WTC11 (cell line): ENCODE results near the gene UCKL1. TPM values are rescaled to one million over a fixed set of nuclear protein-coding genes. Genes with fewer than 3 reads are reported as not detected.
A peak's percentile ranks its signal among the peaks of the same experiment; 100 is the strongest.

Experiments used
- ATF1 ChIP-seq: sonication (generic); formaldehyde crosslinking; IDR thresholded peaks from 2 replicates; pipeline ENCODE4 v1.8.1; 2023; ENCODE audit warnings: mild to moderate bottlenecking, moderate library complexity, missing genetic modification reagents
- CREB1 ChIP-seq: sonication (generic); formaldehyde crosslinking; IDR thresholded peaks from 2 replicates; pipeline ENCODE4 v1.8.0; 2023; ENCODE audit warnings: mild to moderate bottlenecking, missing genetic modification reagents
- CREM ChIP-seq: sonication (generic); formaldehyde crosslinking; IDR thresholded peaks from 2 replicates; pipeline ENCODE4 v1.8.1; 2022; ENCODE audit warnings: mild to moderate bottlenecking, missing genetic modification reagents, moderate library complexity
- E2F4 ChIP-seq: sonication (generic); formaldehyde crosslinking; IDR thresholded peaks from 2 replicates; pipeline ENCODE4 v1.8.1; 2022; ENCODE audit warnings: low read depth, mild to moderate bottlenecking, moderate library complexity, missing genetic modification reagents, borderline replicate concordance
- E2F5 ChIP-seq: sonication (generic); formaldehyde crosslinking; IDR thresholded peaks from 2 replicates; pipeline ENCODE4 v1.8.1; 2022; ENCODE audit warnings: mild to moderate bottlenecking, moderate library complexity, missing genetic modification reagents
- EMX1 ChIP-seq: fragments of 250-450 bp; sonication (Bioruptor Pico); IDR thresholded peaks from 2 replicates; pipeline ENCODE4 v1.8.0; 2021; ENCODE audit warnings: mild to moderate bottlenecking
- ETV6 ChIP-seq: sonication (generic); formaldehyde crosslinking; IDR thresholded peaks from 2 replicates; pipeline ENCODE4 v1.8.1; 2022; ENCODE audit warnings: mild to moderate bottlenecking, missing genetic modification reagents
- FOXP4 ChIP-seq: sonication (generic); formaldehyde crosslinking; IDR thresholded peaks from 2 replicates; pipeline ENCODE4 v1.8.0; 2022; ENCODE audit warnings: mild to moderate bottlenecking, missing genetic modification reagents
- GTF2I ChIP-seq: fragments of 250-450 bp; sonication (Bioruptor Pico); conservative IDR thresholded peaks from 2 replicates; pipeline ENCODE4 v1.4.0; 2021; ENCODE audit warnings: mild to moderate bottlenecking
- HMGXB4 ChIP-seq: sonication (generic); formaldehyde crosslinking; IDR thresholded peaks from 2 replicates; pipeline ENCODE4 v1.8.1; 2023; ENCODE audit warnings: mild to moderate bottlenecking, moderate library complexity, missing genetic modification reagents
- IRF1 ChIP-seq: sonication (generic); formaldehyde crosslinking; IDR thresholded peaks from 2 replicates; pipeline ENCODE4 v1.8.0; 2023; ENCODE audit warnings: missing genetic modification reagents
- KAT7 ChIP-seq: sonication (generic); formaldehyde crosslinking; IDR thresholded peaks from 2 replicates; pipeline ENCODE4 v1.8.1; 2023; ENCODE audit warnings: missing genetic modification reagents, mild to moderate bottlenecking, borderline replicate concordance
- MYBL2 ChIP-seq: sonication (generic); formaldehyde crosslinking; IDR thresholded peaks from 2 replicates; pipeline ENCODE4 v1.8.1; 2023; ENCODE audit warnings: mild to moderate bottlenecking, moderate library complexity, missing genetic modification reagents
- NFATC4 ChIP-seq: fragments of 250-450 bp; sonication (Bioruptor Pico); IDR thresholded peaks from 2 replicates; pipeline ENCODE4 v1.9.0; 2021; ENCODE audit warnings: mild to moderate bottlenecking
- NR1H2 ChIP-seq: sonication (generic); formaldehyde crosslinking; IDR thresholded peaks from 2 replicates; pipeline ENCODE4 v1.9.0; 2021; ENCODE audit warnings: mild to moderate bottlenecking, moderate library complexity, missing genetic modification reagents
- PREB ChIP-seq: sonication (generic); formaldehyde crosslinking; IDR thresholded peaks from 2 replicates; pipeline ENCODE4 v1.8.1; 2022; ENCODE audit warnings: mild to moderate bottlenecking, missing genetic modification reagents, moderate library complexity, borderline replicate concordance
- RORB ChIP-seq: fragments of 250-450 bp; sonication (Bioruptor Pico); IDR thresholded peaks from 2 replicates; pipeline ENCODE4 v1.9.0; 2021; ENCODE audit warnings: mild to moderate bottlenecking
- STAT6 ChIP-seq: sonication (generic); formaldehyde crosslinking; conservative IDR thresholded peaks from 2 replicates; pipeline ENCODE4 v1.8.1; 2023; ENCODE audit warnings: mild to moderate bottlenecking, low read depth, missing genetic modification reagents, moderate library complexity
- TCF7 ChIP-seq: sonication (generic); formaldehyde crosslinking; IDR thresholded peaks from 2 replicates; pipeline ENCODE4 v1.8.0; 2022; ENCODE audit warnings: mild to moderate bottlenecking, low read depth, missing genetic modification reagents, moderate library complexity
- ZNF281 ChIP-seq: sonication (generic); formaldehyde crosslinking; IDR thresholded peaks from 2 replicates; pipeline ENCODE4 v1.8.0; 2023; ENCODE audit warnings: mild to moderate bottlenecking, missing genetic modification reagents
- ZNF416 ChIP-seq: fragments of 250-450 bp; sonication (Bioruptor Pico); IDR thresholded peaks from 2 replicates; pipeline ENCODE4 v1.9.0; 2021; ENCODE audit warnings: mild to moderate bottlenecking, inconsistent platforms
- ZSCAN18 ChIP-seq: fragments of 250-450 bp; sonication (Bioruptor Pico); IDR thresholded peaks from 2 replicates; pipeline ENCODE4 v2.1.2; 2022; ENCODE audit warnings: mild to moderate bottlenecking, moderate library complexity
- total RNA-seq: library from RNA; stranded (reverse); gene quantifications from 3 replicates; pipeline ENCODE4 v1.2.3, GENCODE V29; 2021

Gene UCKL1
- total RNA-seq, 1 experiment from 2014 or later: 51.2 TPM

GRCh38 chr20:63955827-63956663 lies at the start of gene UCKL1 (continued):
- TF ChIP-seq ZSCAN18 (no peak), ETV6 (peak; percentile 53; the same call in 1 of the 2 replicates), KAT7 (CRISPR knock-in tag) (peak; percentile 83; the same call in 1 of the 2 replicates), FOXP4 (CRISPR knock-in tag) (peak; percentile 57; the same call in 1 of the 2 replicates), E2F4 (CRISPR knock-in tag) (peak; percentile 76; the same call in 1 of the 2 replicates), NFATC4 (CRISPR knock-in tag) (no peak), NR1H2 (CRISPR knock-in tag) (no peak), ZNF416 (CRISPR knock-in tag) (no peak), STAT6 (peak; percentile 94; the same call in 1 of the 2 replicates), MYBL2 (peak; percentile 71; the same call in 1 of the 2 replicates), ZNF281 (CRISPR knock-in tag) (no peak), IRF1 (CRISPR knock-in tag) (0 out of 2 replicates have a peak, but pooled peaks have one; percentile 11), E2F5 (CRISPR knock-in tag) (peak; percentile 83; the same call in 1 of the 2 replicates), CREB1 (CRISPR knock-in tag) (no peak), PREB (peak; percentile 69; the same call in 1 of the 2 replicates), EMX1 (CRISPR knock-in tag) (0 out of 2 replicates have a peak, but pooled peaks have one; percentile 23), GTF2I (CRISPR knock-in tag) (no peak), ATF1 (no peak), RORB (CRISPR knock-in tag) (no peak), TCF7 (CRISPR knock-in tag) (peak; percentile 42; the same call in 1 of the 2 replicates), CREM (peak; percentile 33; the same call in 1 of the 2 replicates), HMGXB4 (peak; percentile 69; the same call in 1 of the 2 replicates)
